GM12878 (cell line): ENCODE data around the gene LGMN. TPM values are rescaled to one million over a fixed set of nuclear protein-coding genes. Genes with fewer than 3 reads are reported as not detected.
A peak's percentile ranks its signal among the peaks of the same experiment; 100 is the strongest.

Experiments used
- BCL3 ChIP-seq: IDR thresholded peaks from 2 replicates; pipeline ENCODE4 v1.6.1; 2011; ENCODE audit warnings: borderline replicate concordance, low read depth, mild to moderate bottlenecking, moderate library complexity, low read length; ENCODE audit not compliant: insufficient read depth, poor library complexity, severe bottlenecking
- BHLHE40 ChIP-seq, 2 experiments: fragments of 450-650 bp in 1 of 2; IDR thresholded peaks; 2 replicates each; pipeline ENCODE4 v1.6.1; 2011 to 2017; ENCODE audit warnings: low read depth in 2 of 2, borderline replicate concordance in 1 of 2, improper control_type of control experiment in 1 of 2, low read length in 1 of 2, mild to moderate bottlenecking in 1 of 2
- BMI1 ChIP-seq: fragments of 450-650 bp; IDR thresholded peaks from 2 replicates; pipeline ENCODE4 v1.6.1; 2016; ENCODE audit warnings: mild to moderate bottlenecking, moderate library complexity, borderline replicate concordance
- CHD2 ChIP-seq: IDR thresholded peaks from 2 replicates; pipeline ENCODE4 v1.6.1; 2011; ENCODE audit warnings: low read depth, low read length, improper control_type of control experiment, borderline replicate concordance
- CREB1 ChIP-seq: IDR thresholded peaks from 2 replicates; pipeline ENCODE4 v1.6.1; 2012; ENCODE audit warnings: low read depth, mild to moderate bottlenecking, inconsistent platforms
- CREM ChIP-seq: IDR thresholded peaks from 2 replicates; pipeline ENCODE4 v1.6.1; 2014; ENCODE audit warnings: antibody characterized with exemption, low read depth
- EP300 ChIP-seq, 2 experiments: fragments of 150-350 bp in 1 of 2; IDR thresholded peaks; 2 replicates each; pipeline ENCODE4 v1.6.1; 2011 to 2012; ENCODE audit warnings: low read depth in 2 of 2, low read length in 2 of 2, borderline replicate concordance in 1 of 2, improper control_type of control experiment in 1 of 2, inconsistent platforms in 1 of 2; ENCODE audit not compliant: control insufficient read depth in 1 of 2
- ETV6 ChIP-seq, 2 experiments: fragments of 450-650 bp in 1 of 2; IDR thresholded peaks in 1 of 2; conservative IDR thresholded peaks in 1 of 2; 2 replicates each; pipeline ENCODE4 v1.6.1; 2014; ENCODE audit warnings: antibody characterized with exemption in 1 of 2, borderline replicate concordance in 1 of 2, low read depth in 1 of 2, mild to moderate bottlenecking in 1 of 2, moderate library complexity in 1 of 2
- FOXM1 ChIP-seq: IDR thresholded peaks from 2 replicates; pipeline ENCODE4 v1.6.1; 2012; ENCODE audit warnings: low read depth, mild to moderate bottlenecking, inconsistent platforms, low read length, moderate library complexity
- IKZF1 ChIP-seq: fragments of 450-650 bp; conservative IDR thresholded peaks from 2 replicates; pipeline ENCODE4 v1.6.1; 2017; ENCODE audit warnings: antibody characterized with exemption, mild to moderate bottlenecking
- IRF4 ChIP-seq: IDR thresholded peaks from 2 replicates; pipeline ENCODE4 v1.6.1; 2011; ENCODE audit warnings: low read depth, low read length
- MEF2A ChIP-seq: IDR thresholded peaks from 2 replicates; pipeline ENCODE4 v1.6.1; 2011; ENCODE audit warnings: low read depth, mild to moderate bottlenecking, low read length, moderate library complexity; ENCODE audit not compliant: insufficient read depth
- MTA2 ChIP-seq: fragments of 450-650 bp; IDR thresholded peaks from 2 replicates; pipeline ENCODE4 v1.6.1; 2016; ENCODE audit warnings: low read depth, mild to moderate bottlenecking, moderate library complexity
- MTA3 ChIP-seq: IDR thresholded peaks from 2 replicates; pipeline ENCODE4 v1.6.1; 2012; ENCODE audit warnings: low read length, inconsistent platforms, borderline replicate concordance
- NBN ChIP-seq: fragments of 450-650 bp; IDR thresholded peaks from 2 replicates; pipeline ENCODE4 v1.6.1; 2016
- PAX5 ChIP-seq: IDR thresholded peaks from 2 replicates; pipeline ENCODE4 v1.6.1; 2011; ENCODE audit warnings: low read depth, low read length, borderline replicate concordance
- RCOR1 ChIP-seq: conservative IDR thresholded peaks from 2 replicates; pipeline ENCODE4 v1.6.1; 2012; ENCODE audit warnings: low read depth, low read length, improper control_type of control experiment
- SMC3 ChIP-seq: IDR thresholded peaks from 2 replicates; pipeline ENCODE4 v1.6.1; 2011; ENCODE audit warnings: low read length, improper control_type of control experiment, borderline replicate concordance
- TBL1XR1 ChIP-seq: IDR thresholded peaks from 2 replicates; pipeline ENCODE4 v1.6.1; 2012; ENCODE audit warnings: low read depth, low read length, improper control_type of control experiment
- polyA plus RNA-seq, 11 experiments: library from polyadenylated mRNA; depleted of rRNA in 4 of 11; unstranded in 6 of 11; stranded (reverse) in 5 of 11; fragments of >200 nt; fragmentation: Nextera tagmentation in 4 of 11; fragmentation: Illumina TruSeq in 1 of 11; extraction: Ambion mirVana in 4 of 11; extraction: Trizol in 1 of 11; gene quantifications; 1 replicate in 1 of 11; 2 replicates in 10 of 11; pipeline versions ENCODE4 v1.2.1 to v1.2.3, GENCODE V29; 2011 to 2016; ENCODE audit warnings: inconsistent platforms in 2 of 11, missing spikeins in 2 of 11, low read depth in 1 of 11
- total RNA-seq, 4 experiments: library from RNA; depleted of rRNA in 3 of 4; stranded (reverse); fragments of >200 nt in 3 of 4; fragmentation: Illumina TruSeq in 1 of 4; extraction: Trizol in 1 of 4; gene quantifications; 2 replicates each; pipeline versions ENCODE4 v1.2.1 to v1.2.3, GENCODE V29; 2013 to 2021
- TF ChIP-seq, protein P1 (sequence below): IDR thresholded peaks from 2 replicates; pipeline ENCODE4 v1.6.1; 2011; ENCODE audit warnings: low read depth, low read length, improper control_type of control experiment, borderline replicate concordance
- TF ChIP-seq, protein P2 (sequence below): IDR thresholded peaks from 2 replicates; pipeline ENCODE4 v1.6.1; 2011; ENCODE audit warnings: borderline replicate concordance, low read depth, mild to moderate bottlenecking, moderate library complexity, mixed read lengths, low read length; ENCODE audit not compliant: insufficient read depth; ENCODE audit errors: extremely low read length

LGMN gene
- total and polyA plus RNA-seq, 10 of the 15 experiments (the other 5 are each of a cell fraction or from before 2014, with no cell fraction given), result 0.71 to 192 (median 3.9) TPM

DNA sequence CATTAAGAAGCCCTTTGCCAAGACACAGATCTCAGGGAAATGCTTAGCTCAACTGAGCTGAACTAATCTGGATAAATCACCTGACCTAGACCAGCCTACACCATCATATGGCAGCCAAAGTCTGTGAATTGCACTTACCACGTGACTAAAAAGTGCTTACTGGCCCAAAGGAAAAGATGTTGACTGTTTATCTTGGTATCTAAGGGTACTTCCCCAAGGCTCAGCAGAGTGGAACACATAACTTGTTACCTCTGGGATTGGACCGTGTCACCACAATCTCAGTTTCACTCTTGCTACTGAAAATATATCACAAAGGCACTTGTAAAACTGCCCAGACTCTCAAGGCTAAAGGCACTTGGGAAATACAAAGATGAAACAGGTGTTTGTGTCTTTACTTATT, 26.9 kb upstream of the LGMN start (continued):
- TF ChIP-seq FOXM1, result peak; percentile 70; the same call in 1 of the 2 replicates
- peak; percentile 90 for TF ChIP-seq MTA2
- TF ChIP-seq ETV6 (conservative IDR thresholded peaks at IDR 0.05 in 1 of 2, IDR thresholded peaks at IDR 0.05 in 1 of 2; ENCODE audit: borderline replicate concordance in 1 of 2, low read depth in 1 of 2), result 0 out of 4 replicates have a peak, but pooled peaks of 1 of the 2 experiments have one; percentile 26
- TF ChIP-seq, protein P1, sequence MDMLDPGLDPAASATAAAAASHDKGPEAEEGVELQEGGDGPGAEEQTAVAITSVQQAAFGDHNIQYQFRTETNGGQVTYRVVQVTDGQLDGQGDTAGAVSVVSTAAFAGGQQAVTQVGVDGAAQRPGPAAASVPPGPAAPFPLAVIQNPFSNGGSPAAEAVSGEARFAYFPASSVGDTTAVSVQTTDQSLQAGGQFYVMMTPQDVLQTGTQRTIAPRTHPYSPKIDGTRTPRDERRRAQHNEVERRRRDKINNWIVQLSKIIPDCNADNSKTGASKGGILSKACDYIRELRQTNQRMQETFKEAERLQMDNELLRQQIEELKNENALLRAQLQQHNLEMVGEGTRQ, result peak; percentile 30; the same call in 1 of the 2 replicates
- peak; percentile 60 for TF ChIP-seq BCL3
- TF ChIP-seq PAX5, result peak; percentile 99
- TF ChIP-seq CREB1, result 0 out of 2 replicates have a peak, but pooled peaks have one; percentile 33
- TF ChIP-seq CHD2, result peak; percentile 69; the same call in 1 of the 2 replicates
- peak; percentile 80; the same call in 1 of the 2 replicates for TF ChIP-seq TBL1XR1
- peak; percentile 64 for TF ChIP-seq NBN
- peak; percentile 12; the same call in 1 of the 2 replicates for TF ChIP-seq SMC3
- peak; percentile 79 to 89 for TF ChIP-seq BHLHE40 (IDR thresholded peaks at IDR 0.05; ENCODE audit: borderline replicate concordance in 1 of 2, low read depth in 2 of 2, low read length in 1 of 2)
- TF ChIP-seq MTA3, result peak; percentile 83; the same call in 1 of the 2 replicates
- 0 out of 2 replicates have a peak, but pooled peaks have one; percentile 73 for TF ChIP-seq RCOR1
- TF ChIP-seq EP300 (IDR thresholded peaks at IDR 0.05; ENCODE audit: borderline replicate concordance in 1 of 2, control insufficient read depth in 1 of 2, low read depth in 2 of 2, low read length in 2 of 2), result peak; percentile 70 to 91
- TF ChIP-seq, protein P2, sequence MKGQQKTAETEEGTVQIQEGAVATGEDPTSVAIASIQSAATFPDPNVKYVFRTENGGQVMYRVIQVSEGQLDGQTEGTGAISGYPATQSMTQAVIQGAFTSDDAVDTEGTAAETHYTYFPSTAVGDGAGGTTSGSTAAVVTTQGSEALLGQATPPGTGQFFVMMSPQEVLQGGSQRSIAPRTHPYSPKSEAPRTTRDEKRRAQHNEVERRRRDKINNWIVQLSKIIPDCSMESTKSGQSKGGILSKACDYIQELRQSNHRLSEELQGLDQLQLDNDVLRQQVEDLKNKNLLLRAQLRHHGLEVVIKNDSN, result peak; percentile 36
- peak; percentile 76 for TF ChIP-seq MEF2A
- peak; percentile 85 for TF ChIP-seq IKZF1
- peak; percentile 53; the same call in 1 of the 2 replicates for TF ChIP-seq BMI1
- TF ChIP-seq IRF4, result peak; percentile 70
- TF ChIP-seq CREM, result peak; percentile 66; the same call in 1 of the 2 replicates
